ENCODE results near the gene PNMA8C.

GRCh38 chr19:46386996-46387712, 41.6 kb downstream of the PNMA8C start:
- TF ChIP-seq CTCF (IDR thresholded peaks at IDR 0.05): no peak
- no peak for TF ChIP-seq POLR2AphosphoS5 (IDR thresholded peaks at IDR 0.05)

All from gastroesophageal sphincter (tissue), 3 donors.